Stimulated activated CD8-positive, alpha-beta memory T cell treated with anti-CD3 and anti-CD28 coated beads, Interleukin-12 subunit alpha, Interleukin-12 subunit beta, amount 100 ng/mL, for 24 hours (primary cell): ENCODE measurements around the gene KNG1.
"Not testable (repeated sequence)": the region's sequence is repeated elsewhere in the genome, so short reads cannot be mapped to it uniquely, and the experiment has no call there.

Source experiments
- DNase-seq: peaks from one replicate; pipeline ENCODE4 v3.0.0-alpha.2; 2020; ENCODE audit errors: extremely low read depth

Gene KNG1

DNA sequence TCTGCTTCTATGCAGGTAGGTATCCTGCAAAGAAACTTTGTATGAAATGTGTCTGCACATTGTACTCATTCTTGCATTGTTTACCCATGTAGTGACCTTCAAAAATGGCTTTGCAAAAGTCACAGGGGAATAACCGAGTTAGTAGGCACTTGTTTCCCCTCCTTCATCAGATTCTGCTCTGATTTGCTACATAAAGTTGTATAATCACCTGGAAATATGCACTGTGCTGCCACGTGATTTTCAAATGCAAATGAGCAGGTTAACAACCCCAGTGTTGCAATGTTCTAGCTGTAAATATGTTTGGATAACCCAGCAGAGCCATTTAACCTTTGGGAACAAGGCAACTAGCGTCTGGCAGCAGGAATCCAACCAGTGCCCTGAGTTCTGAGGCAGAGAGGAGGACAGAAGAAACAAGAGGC lies at the start of gene KNG1:
KNG1 (plus strand) TSS at position 321 of the 419 bp plus-strand sequence. CDS start 184 bp downstream, outside the sequence.
- DNase-seq, result no peak

DNA sequence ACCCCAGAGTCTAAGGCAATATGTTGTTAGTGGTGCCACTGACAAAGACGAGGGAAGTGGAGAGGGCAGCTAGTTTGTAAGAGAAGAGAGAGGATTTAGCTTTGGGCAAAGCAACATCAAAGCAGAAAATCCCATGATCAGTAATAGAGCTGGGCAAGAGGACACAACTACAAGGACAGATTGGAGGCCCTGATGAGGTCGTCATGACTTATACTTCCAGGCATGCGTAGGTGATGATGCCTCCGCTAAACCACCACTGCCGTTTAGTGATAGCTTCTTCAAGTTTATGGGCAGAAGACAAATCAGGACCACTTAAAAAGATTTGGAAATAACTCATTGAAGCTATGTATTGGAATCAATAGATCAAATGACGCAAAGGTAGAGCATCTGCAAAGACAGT lies 48.7 kb upstream of the KNG1 start:
- DNase-seq, result no peak

DNA sequence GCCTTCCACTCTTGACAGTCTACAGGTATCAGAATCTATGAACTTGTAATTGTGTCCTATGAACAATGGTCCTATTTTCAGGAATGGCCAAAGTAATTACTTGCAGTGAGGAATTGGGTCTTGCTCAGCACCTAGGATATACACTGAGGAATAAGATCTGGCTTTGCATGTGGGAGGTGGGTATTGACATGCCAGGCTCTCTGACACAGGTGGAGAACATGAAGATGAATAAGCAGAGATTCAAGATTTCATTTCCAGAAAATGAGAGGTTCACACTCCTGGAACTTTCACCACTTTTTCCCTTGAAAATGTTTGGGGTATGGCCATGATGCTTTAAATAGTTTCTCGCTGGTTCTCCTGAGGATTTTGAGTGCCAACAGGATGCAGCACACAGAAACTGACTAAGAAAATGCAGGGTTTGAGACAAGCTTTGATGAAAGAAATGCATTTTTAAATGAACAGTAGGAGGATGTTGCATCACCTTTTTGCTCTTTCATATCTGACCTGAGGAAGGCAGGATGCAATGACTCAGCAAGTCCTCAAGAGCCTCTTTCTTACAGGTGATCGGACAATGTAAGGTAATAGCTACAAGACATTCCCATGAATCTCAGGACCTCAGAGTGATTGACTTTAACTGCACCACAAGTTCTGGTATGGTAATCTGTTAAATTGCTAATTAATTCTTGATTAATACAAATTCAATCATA lies 47.6 kb upstream of the KNG1 start:
- no peak for DNase-seq

DNA sequence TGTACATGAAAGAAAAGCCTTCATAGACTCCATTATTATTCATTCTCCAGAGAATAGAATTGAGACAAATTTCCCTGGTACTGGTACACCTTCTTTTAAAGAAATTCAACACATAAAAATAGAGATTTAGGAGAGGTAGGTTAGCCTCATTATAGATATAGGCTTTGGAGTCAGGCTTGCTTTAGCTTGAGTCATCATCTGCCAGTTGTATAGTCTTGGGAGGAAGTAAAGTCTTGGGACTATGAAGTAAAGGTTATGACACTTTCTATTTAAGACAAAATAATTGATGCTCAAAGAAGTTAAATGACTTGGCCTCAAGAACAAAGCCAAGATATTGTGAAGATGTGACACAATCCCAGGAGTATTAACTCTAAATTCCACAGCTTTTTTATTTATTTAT lies 47.0 kb upstream of the KNG1 start:
- no peak for DNase-seq

DNA sequence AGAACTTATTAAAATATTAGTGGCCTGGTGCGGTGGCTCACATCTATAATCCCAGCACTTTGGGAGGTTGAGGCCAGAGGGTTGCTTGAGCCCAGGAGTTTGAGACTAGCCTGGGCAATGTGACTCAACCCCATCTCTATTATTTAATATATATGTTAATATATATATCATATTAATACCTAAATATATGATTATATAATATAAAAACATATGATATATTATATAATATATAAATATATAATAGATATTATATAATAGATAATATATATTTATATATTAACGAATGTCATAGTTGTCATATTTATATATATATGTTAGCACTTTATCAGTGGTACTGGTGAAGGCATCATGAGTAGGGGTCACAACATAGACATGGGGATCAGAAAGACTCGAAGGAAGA lies 46.1 kb upstream of the KNG1 start:
- DNase-seq, result no peak

DNA sequence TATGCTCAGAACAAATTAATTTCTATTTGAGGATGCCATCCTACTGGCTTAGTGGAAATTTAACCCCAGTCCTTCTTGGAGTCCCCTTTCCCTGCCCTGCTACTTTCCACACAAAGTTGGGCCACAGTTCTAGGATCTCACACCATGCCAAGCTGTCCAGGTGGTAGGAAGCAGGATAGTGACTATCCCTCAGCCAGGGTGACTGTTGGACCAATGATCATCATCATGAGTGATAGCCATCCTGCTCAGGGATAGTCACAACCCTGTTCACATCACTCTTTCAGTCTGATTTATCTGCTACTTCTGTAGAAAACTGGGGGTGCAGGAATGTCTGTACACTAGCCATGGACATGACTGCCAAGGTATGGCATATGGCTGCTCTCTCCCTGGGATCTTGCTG lies 38.6 kb upstream of the KNG1 start:
- no peak for DNase-seq

DNA sequence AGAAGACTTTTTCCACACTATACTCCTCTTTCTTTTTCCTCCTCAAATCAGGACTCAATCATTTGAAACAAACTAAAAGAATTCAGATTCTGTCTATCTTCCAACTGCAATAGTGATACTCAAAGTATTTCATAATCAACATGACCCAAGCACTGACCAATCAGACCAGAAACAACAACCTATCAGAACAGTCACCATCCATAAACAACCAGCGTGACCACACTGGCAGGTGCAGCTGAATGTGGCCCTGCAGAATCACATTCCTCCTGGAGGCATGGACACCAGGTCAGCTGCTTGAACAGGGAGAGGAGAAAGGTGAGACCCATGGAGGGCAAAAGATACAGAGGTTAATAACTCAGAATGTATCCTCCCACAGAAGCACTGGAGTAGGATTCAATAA lies 38.0 kb upstream of the KNG1 start:
- DNase-seq, result no peak

DNA sequence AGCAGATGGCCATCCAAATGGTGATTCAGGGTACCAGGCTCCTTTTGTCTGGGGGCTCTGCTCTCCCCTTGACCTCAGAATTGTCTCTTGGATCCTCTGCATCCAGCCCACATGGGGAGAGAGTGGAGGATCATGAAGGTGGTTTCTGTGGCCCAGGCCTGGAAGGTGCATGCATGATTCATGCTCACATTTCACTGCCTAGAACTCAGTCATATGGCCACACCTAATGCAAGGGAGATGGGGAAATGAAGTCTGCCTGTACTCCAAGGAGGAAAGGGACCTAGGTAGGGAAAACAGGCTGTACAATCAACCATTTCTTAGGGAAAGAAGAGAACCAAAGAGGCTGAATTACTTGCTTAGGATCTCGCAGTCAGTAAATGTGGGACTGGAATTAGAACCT lies 36.3 kb upstream of the KNG1 start:
- DNase-seq, result no peak

DNA sequence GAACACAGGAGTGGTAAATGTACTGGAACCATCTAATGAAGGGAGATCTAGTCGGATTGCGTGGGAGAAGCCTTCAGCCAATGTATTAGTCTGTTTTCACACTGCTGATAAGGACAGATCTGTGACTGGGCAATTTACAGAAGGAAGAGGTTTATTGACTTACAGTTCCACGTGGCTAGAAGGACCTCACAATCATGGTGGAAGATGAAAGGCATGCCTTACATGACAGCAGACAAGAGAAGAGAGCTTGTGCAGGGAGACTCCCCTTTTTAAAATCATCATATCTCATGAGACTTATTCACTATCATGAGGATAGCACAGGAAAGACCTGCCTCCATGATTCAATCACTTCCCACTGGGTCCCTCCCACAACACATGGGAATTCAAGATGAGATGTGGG lies 34.3 kb upstream of the KNG1 start:
- DNase-seq, result no peak

DNA sequence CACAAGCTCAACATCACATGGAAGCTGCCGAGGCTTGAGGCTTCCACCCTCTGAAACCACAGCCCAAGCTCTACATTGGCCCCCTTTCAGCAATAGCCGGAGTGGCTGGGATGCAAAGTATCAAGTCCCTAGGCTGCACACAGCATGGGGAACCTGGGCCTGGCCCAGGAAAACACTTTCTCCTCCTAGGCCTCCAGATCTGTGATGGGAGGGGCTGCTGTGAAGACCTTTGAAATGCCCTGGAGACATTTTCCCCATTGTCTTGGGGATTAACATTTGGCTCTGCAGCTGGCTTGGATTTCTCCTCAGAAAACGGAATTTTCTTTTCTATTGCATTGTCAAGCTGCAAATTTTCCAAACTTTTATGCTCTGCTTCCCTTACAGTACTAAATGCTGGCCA lies 33.2 kb upstream of the KNG1 start:
- no peak for DNase-seq

DNA sequence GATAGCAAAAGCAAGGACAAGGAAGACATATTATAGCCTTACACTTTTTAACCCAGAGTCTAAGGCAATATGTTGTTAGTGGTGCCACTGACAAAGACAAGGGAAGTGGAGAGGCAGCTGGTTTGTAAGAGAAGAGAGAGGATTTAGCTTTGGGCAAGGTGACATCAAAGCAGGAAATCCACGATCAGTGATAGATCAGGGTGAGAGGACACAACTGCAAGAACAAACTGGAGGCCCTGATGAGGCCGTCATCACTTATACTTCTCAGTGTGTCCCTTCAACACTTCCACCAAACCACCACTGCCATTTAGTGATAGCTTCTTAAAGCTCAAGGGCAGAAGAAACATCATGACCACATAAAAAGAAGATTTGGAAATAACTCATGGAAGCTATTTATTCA lies 30.7 kb upstream of the KNG1 start:
- not testable (repeated sequence) for DNase-seq

DNA sequence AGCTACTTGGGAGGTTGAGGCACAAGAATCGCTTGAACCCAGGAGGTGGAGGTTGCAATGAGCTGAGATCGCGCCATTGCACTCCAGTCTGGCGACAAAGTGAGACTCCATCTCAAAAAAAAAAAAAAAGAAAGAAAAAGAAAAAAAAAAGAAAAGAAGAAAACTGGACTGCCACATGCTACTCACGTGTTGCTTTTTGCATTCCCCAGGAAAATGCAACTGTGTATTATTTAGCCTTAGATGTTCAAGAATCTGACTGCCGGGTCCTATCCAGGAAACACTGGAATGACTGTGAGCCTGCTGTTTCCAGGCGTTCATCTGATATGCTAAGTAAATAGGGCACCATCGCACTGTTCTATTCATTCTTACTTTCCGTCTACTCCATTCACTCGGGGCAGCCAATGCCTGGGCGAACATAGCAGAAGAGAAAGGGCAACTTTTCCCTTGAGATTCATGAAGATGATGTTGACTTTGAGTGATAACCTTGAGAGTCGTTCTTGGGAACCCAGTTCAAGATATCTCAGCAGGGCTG lies 30.0 kb upstream of the KNG1 start:
- no peak for DNase-seq

DNA sequence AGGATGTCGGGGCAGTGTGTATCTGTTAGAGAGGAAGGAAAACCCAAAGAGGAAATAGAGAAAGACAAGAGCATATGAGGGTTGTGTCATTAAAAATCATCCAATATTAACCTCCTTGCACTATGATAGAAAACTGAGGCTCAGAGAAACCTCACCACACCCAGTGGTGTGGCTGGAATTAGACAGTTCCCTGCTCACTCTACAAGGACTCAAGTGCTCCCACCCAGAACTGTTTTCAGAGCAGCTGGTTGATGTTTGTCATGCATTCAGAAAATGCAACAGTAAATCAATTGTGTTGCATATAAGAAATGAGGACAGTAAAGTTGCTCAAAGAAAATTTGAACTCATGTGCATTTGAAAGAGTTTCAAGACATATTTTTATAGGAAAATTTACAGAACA lies 26.9 kb upstream of the KNG1 start:
- DNase-seq, result not testable (repeated sequence)

DNA sequence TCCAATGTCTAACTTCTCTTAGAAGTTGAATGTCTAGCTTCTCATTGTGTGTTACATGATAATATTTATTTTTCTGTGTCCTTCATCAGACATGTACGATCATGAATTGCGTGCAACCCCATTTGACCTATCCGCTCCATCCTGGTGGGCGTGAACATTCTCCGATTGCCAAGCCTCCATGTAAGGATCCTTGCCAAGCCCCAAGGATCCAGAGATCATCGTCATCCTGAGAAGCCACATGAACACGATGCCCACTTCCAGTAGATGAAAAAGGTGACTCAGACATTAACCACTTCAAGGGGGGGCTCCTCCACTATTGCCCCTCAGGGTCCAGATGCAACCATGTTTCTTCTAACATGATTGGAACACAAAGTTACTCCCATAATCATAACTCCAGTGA lies 25.5 kb upstream of the KNG1 start:
- DNase-seq, result no peak

DNA sequence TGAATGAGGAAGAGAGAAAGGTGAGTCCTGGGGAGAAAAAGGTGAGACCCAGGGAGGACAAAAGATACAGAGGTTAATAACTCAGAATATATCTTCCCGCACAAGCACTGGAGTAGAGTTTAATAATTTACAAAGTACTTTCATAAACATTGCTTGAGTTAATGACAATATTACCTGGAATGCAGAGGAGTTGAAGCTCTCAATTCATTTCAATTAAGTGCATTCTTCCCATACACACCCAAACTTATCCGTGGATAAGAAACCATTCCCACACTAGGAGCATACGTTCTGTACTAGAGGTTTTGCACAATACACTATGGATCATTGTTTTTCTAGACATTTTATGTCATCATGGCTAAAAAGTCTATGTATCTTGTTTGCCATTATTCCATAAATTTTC lies 23.3 kb upstream of the KNG1 start:
- no peak for DNase-seq

DNA sequence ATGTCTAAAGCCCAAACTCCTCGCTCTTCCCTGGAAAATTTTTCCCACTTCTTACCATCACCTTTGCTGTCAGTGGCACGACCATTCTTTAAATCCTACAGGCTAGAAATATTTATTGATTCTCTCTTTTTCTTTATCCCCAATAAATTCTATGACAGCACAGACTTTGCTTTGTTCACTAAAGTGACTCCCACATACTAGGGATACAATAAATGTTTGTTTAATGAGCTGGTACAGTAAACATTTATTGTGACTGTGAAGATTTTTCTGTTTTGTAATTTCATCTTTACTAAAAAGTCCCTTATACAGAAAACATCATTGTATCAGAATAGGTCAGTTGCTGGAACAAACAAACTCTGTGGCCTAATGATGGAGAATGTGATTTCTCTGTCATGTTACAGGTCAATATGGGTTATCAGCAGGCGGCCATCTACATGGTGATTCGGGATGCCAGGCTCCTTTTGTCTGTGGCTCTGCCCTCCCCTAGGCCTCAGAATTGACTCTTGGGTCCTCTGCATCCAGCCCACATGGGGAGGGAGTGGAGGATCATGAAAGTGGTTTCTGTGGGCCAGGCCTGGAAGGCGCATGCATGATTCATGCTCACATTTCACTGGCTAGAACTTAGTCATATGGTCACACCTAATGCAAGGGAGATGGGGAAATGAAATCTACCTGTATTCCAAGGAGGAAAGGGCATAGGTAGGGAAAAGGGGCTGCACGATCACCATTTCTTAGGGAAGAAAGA lies 22.7 kb upstream of the KNG1 start:
- DNase-seq, result no peak

DNA sequence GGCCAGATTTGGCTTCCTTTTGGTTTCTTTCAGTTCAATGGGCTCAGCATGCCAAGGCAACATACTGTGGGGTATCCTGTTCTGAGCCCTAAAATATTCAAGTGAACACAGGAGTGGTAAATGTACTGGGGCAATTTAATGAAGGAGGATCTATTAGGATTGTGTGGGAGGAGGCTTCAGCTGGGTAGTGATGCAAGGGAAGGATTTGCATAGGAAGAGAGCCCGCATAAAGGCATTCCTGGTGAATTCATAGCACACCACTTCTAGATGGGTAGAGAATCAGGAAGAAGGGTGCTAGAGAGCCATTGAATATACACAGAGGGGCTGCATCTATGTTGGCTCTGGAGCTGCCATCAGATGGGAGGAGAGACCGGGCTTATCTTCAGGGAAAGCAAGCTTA lies 20.6 kb upstream of the KNG1 start:
- DNase-seq, result no peak

DNA sequence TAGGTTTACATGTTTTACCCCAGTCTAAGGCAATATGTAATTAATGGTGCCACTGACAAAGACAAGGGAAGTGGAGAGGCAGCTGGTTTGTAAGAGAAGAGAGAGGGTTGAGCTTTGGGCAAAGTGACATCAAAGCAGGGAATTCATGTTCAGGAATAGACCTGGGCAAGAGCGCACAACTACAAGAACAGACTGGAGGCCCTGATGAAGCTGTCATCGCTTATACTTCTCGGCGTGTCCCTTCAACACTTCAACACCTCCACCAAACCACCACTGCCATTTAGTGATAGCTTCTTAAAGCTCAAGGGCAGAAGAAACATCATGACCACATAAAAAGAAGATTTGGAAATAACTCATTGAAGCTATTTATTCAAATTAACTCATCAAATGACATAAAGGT lies 19.6 kb upstream of the KNG1 start:
- no peak for DNase-seq

DNA sequence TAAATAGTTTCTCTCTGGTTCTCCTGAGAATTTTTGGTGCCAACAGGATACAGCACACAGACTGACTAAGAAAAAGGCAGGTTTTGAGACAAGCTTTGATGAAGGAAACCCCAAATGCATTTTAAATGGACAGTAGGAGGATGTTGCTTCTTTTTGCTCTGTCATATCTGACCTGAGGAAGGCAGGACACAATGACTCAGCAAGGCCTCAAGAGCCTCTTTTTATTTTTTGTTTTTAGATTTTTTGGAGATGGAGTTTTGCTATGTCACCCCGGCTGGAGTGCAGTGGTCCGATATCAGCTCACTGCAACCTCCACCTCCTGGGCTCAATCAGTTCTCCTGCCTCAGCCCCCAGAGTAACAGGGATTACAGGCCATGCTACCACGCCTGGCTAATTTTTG lies 16.9 kb upstream of the KNG1 start:
- no peak for DNase-seq

DNA sequence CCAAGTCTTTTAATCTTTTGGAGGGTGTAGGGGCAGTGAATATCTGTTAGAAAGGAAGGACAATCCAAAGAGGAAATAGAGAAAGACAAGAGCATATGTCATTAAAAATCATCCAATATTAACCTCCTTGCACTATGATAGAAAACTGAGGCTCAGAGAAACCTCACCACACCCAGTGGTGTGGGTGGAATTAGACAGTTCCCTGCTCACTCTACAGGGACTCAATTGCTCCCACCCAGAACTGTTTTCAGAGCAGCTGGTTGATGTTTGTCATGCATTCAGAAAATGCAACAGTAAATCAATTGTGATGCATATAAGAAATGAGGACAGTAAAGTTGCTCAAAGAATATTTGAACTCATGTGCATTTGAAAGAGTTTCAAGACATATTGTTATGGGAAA lies 14.7 kb upstream of the KNG1 start:
- DNase-seq, result not testable (repeated sequence)

DNA sequence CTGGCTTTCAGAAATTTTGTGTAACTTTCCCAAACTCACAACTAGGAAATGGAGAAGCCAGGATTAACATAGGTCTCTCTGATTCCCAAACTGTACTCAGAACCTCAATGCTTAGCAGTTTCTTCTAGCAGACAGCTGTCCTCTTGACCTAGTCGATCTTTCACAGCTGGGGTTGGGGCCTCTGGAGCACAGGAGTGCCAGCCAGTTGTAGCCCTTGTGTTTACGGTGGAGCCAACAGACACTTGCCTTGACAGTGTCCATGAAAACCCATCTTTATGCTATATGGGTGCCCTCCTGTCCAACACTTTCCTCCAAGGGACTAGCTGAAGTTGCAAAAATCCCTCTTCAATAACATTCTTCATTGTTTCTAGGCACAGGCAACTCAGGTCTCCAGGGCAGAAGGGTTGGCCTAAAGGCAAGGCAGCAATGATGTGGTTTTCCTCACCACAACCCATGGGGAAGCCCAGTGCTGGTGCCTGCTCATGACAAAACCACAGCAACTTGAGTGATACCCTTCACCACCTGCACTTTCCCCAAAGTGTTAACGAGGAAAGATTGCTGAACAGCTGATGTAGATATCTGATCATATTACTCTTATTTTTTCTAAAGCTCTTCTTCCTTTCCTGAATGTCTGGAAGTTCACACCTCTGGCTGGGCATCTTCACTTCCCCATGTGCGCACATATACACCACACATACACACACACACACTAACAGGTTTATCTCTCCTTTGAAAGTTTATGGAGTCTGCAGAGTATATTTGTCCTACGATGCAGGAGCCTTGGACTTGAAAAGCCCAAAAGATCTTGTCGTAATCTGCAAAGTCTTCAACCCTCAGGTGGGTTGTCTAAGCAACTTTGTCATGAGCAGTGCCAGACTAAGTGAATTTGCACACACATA lies 11.0 kb upstream of the KNG1 start:
- peak; percentile 1 for DNase-seq

DNA sequence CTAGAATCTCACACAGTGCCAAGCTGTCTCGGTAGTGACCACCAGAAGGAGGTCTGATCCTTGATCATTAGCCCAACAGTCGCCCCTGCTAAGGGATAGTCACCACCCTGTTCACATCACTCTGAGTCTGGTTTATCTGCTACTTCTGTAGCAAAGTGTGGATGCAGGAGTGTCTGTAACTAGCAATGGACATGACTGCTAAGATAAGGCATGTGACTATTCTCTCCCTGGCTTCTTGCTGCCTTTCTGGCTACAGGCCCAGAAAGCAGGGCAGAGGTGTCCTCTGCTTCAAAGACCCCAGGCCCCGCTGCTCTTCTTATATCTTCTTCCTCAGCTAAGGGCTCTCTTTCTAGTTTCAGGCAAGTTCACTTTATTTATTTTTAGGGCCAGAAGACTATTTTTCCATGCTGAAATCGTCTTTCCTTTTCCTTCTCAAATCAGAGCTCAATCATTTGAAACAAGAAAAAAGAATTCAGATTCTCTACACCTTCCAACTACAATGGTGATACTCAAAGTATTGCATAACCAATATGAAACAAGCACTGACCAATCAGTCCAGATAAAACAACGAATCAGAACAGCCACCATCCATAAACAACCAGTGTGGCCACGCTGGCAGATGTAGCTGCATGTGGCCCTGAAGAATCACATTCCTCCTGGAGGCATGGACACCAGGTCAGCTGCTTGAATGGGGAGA lies 8.0 kb upstream of the KNG1 start:
- no peak for DNase-seq
